HepG2 (cell line): Measurements from ENCODE around the gene SETD1B. TPM values are rescaled to one million over a fixed set of nuclear protein-coding genes. Genes with fewer than 3 reads are reported as not detected.

ENCODE experiments used
- ADNP ChIP-seq: sonication (generic); formaldehyde crosslinking; IDR thresholded peaks from 2 replicates; pipeline ENCODE4 v1.4.0; 2020; ENCODE audit warnings: missing genetic modification reagents
- BCL6 ChIP-seq: IDR thresholded peaks from 2 replicates; pipeline ENCODE4 v1.6.1; 2016; ENCODE audit warnings: missing genetic modification reagents, missing compliant biosample characterization
- CEBPB ChIP-seq: IDR thresholded peaks from 2 replicates; pipeline ENCODE4 v1.6.1; 2011; ENCODE audit warnings: low read depth, low read length, improper control_type of control experiment, borderline replicate concordance
- HCFC1 ChIP-seq: fragments of 150-350 bp; IDR thresholded peaks from 2 replicates; pipeline ENCODE4 v1.6.1; 2014; ENCODE audit warnings: low read depth, low read length
- HNF4G ChIP-seq, 2 experiments: sonication (generic) in 1 of 2; formaldehyde crosslinking in 1 of 2; IDR thresholded peaks; 2 replicates each; pipeline versions ENCODE4 v1.4.0 to v1.6.1; 2011 to 2020; ENCODE audit warnings: borderline replicate concordance in 2 of 2, low read depth in 2 of 2, mild to moderate bottlenecking in 2 of 2, low read length in 1 of 2, missing genetic modification reagents in 1 of 2, moderate library complexity in 1 of 2
- HOXA3 ChIP-seq: sonication (generic); formaldehyde crosslinking; IDR thresholded peaks from 2 replicates; pipeline ENCODE4 v1.5.0; 2020; ENCODE audit warnings: missing genetic modification reagents
- HOXA9 ChIP-seq: sonication (generic); formaldehyde crosslinking; IDR thresholded peaks from 2 replicates; pipeline ENCODE4 v1.8.1; 2022; ENCODE audit warnings: missing genetic modification reagents, mild to moderate bottlenecking, moderate library complexity, borderline replicate concordance
- JUNB ChIP-seq: sonication (generic); formaldehyde crosslinking; IDR thresholded peaks from 2 replicates; pipeline ENCODE4 v1.8.0; 2022; ENCODE audit warnings: missing genetic modification reagents, mild to moderate bottlenecking, borderline replicate concordance
- NONO ChIP-seq, 2 experiments: fragments of 450-650 bp in 1 of 2; sonication (generic) in 1 of 2; formaldehyde crosslinking in 1 of 2; IDR thresholded peaks in 1 of 2; conservative IDR thresholded peaks in 1 of 2; 2 replicates each; pipeline versions ENCODE4 v1.6.1 to v1.8.0; 2017 to 2022; ENCODE audit warnings: mild to moderate bottlenecking in 1 of 2, missing genetic modification reagents in 1 of 2, moderate library complexity in 1 of 2
- NR1H2 ChIP-seq: sonication (generic); formaldehyde crosslinking; IDR thresholded peaks from 2 replicates; pipeline ENCODE4 v1.8.1; 2022; ENCODE audit warnings: low read depth, missing genetic modification reagents, borderline replicate concordance
- RARG ChIP-seq: sonication (generic); formaldehyde crosslinking; IDR thresholded peaks from 2 replicates; pipeline ENCODE4 v1.4.0; 2020; ENCODE audit warnings: low read depth, mild to moderate bottlenecking, missing genetic modification reagents
- SIX1 ChIP-seq: sonication (generic); formaldehyde crosslinking; IDR thresholded peaks from 2 replicates; pipeline ENCODE4 v1.4.0; 2020; ENCODE audit warnings: missing genetic modification reagents, borderline replicate concordance
- TGIF2 ChIP-seq: IDR thresholded peaks from 2 replicates; pipeline ENCODE4 v1.6.1; 2016; ENCODE audit warnings: control low read depth, missing compliant biosample characterization
- ZBTB2 ChIP-seq: sonication (generic); formaldehyde crosslinking; IDR thresholded peaks from 2 replicates; pipeline ENCODE4 v1.8.0; 2022; ENCODE audit warnings: low read depth, missing genetic modification reagents
- ZFP1 ChIP-seq: IDR thresholded peaks from 2 replicates; pipeline ENCODE4 v1.6.1; 2016
- ZKSCAN5 ChIP-seq: sonication (generic); formaldehyde crosslinking; IDR thresholded peaks from 2 replicates; pipeline ENCODE4 v1.5.1; 2020; ENCODE audit warnings: mild to moderate bottlenecking, missing genetic modification reagents
- ZMAT3 ChIP-seq: sonication (generic); formaldehyde crosslinking; conservative IDR thresholded peaks from 2 replicates; pipeline ENCODE4 v1.7.0; 2021; ENCODE audit warnings: missing genetic modification reagents
- ZMYM3 ChIP-seq: sonication (generic); formaldehyde crosslinking; IDR thresholded peaks from 2 replicates; pipeline ENCODE4 v1.5.1; 2020; ENCODE audit warnings: mild to moderate bottlenecking, missing genetic modification reagents
- ZNF12 ChIP-seq: sonication (generic); formaldehyde crosslinking; IDR thresholded peaks from 2 replicates; pipeline ENCODE4 v1.5.0; 2020; ENCODE audit warnings: missing genetic modification reagents
- ZNF296 ChIP-seq: sonication (generic); formaldehyde crosslinking; conservative IDR thresholded peaks from 2 replicates; pipeline ENCODE4 v1.5.0; 2020; ENCODE audit warnings: mild to moderate bottlenecking, missing genetic modification reagents
- ZNF549 ChIP-seq: sonication (generic); formaldehyde crosslinking; IDR thresholded peaks from 2 replicates; pipeline ENCODE4 v1.5.0; 2020; ENCODE audit warnings: missing genetic modification reagents
- ZNF556 ChIP-seq: sonication (generic); formaldehyde crosslinking; IDR thresholded peaks from 2 replicates; pipeline ENCODE4 v1.4.0; 2020; ENCODE audit warnings: mild to moderate bottlenecking, missing genetic modification reagents, borderline replicate concordance
- ZNF724P ChIP-seq: sonication (generic); formaldehyde crosslinking; IDR thresholded peaks from 2 replicates; pipeline ENCODE4 v1.8.0; 2022; ENCODE audit warnings: missing genetic modification reagents, borderline replicate concordance
- ZNF768 ChIP-seq: sonication (generic); formaldehyde crosslinking; IDR thresholded peaks from 2 replicates; pipeline ENCODE4 v1.4.0; 2020; ENCODE audit warnings: missing genetic modification reagents
- ZSCAN9 ChIP-seq: IDR thresholded peaks from 2 replicates; pipeline ENCODE4 v1.6.1; 2016; ENCODE audit warnings: borderline replicate concordance
- polyA plus RNA-seq, 8 experiments: library from polyadenylated mRNA; depleted of rRNA in 3 of 8; stranded (reverse) in 7 of 8; unstranded in 1 of 8; fragments of >200 nt; fragmentation: Illumina TruSeq in 4 of 8; extraction: Trizol in 4 of 8; gene quantifications; 2 replicates each; pipeline versions ENCODE4 v1.2.1 to v1.2.3, GENCODE V29; 2011 to 2016; ENCODE audit warnings: low read depth in 4 of 8, missing spikeins in 1 of 8, mixed read lengths in 1 of 8; ENCODE audit not compliant: insufficient read depth in 1 of 8
- total RNA-seq, 5 experiments: library from RNA; depleted of rRNA; stranded (reverse); fragments of >200 nt; fragmentation: Illumina TruSeq; extraction: Trizol; gene quantifications; 2 replicates each; pipeline ENCODE4 v1.2.3, GENCODE V29; 2016; ENCODE audit warnings: low read depth in 1 of 5

SETD1B gene
- total and polyA plus RNA-seq, 2 of the 13 experiments (the other 11 are each of a cell fraction or from before 2014, with no cell fraction given): 1.1 to 1.4 TPM

DNA sequence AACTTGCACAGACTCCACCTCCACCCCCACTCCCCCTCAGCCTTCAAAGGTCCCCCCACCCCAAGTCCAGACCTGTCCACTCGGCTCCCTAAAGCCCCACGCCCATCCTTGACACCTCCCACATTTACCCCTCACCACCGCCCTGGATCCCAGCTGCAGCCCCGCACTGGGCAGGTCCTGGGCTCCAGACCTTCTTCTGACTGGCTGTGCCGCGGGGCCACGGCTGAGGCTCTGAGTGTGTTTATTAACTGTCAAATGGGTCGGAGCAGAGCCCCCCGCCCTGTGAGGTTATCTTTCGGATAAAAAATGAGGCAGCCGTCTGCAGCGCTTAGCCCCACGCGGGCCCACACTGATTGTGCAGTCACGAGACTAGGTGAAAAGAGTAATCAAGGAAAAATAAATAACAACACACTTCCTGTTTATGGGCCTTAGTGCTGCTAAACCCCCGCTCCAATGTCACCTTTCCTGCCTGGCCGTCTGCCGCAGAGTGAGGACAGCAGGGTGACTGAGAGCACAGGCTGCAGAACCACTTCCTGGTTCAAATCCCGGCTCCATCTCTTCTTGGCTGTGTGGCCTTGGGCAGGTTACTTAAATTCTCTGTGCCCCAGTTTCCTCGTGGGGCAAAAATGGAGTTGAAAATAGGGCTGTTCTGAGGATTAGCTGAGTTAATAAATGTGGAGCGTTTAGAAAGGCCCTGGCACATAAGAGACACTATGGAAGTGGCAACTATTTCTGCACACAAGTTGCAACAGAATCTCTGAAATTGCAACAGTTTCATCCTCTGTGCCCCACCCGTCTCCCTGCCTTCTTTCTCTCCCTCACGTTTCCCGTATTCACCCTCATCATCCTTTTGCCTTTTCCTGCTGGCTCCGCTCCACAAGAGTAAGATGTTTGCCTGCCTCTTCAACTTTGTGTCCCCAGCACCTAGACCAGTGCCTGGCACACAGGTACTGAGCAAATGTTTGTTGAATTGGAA, 9.4 kb downstream of the SETD1B start (continued):
- TF ChIP-seq ZMYM3 (peak; percentile 31; the same call in 1 of the 2 replicates), ZNF724P (CRISPR knock-in tag) (no peak), NONO (IDR thresholded peaks at IDR 0.05) (no peak), NONO (CRISPR knock-in tag; conservative IDR thresholded peaks at IDR 0.05) (no peak), JUNB (no peak), ZMAT3 (CRISPR knock-in tag) (no peak), ZSCAN9 (no peak), NR1H2 (CRISPR knock-in tag) (no peak), HOXA3 (no peak), SIX1 (CRISPR knock-in tag) (no peak), ZNF12 (CRISPR knock-in tag) (no peak), ZFP1 (no peak), ZBTB2 (CRISPR knock-in tag) (no peak), ZKSCAN5 (CRISPR knock-in tag) (no peak), CEBPB (peak; percentile 60; the same call in 1 of the 2 replicates), BCL6 (no peak), HCFC1 (no peak), HOXA9 (CRISPR knock-in tag) (no peak), ZNF549 (no peak), HNF4G (IDR thresholded peaks at IDR 0.05; ENCODE audit: borderline replicate concordance, low read depth, low read length) (no peak), HNF4G (CRISPR knock-in tag; IDR thresholded peaks at IDR 0.05; ENCODE audit: borderline replicate concordance, low read depth) (no peak), ZNF556 (no peak), ADNP (CRISPR knock-in tag) (no peak), TGIF2 (CRISPR knock-in tag) (no peak), RARG (CRISPR knock-in tag) (no peak), ZNF768 (peak; percentile 93), ZNF296 (CRISPR knock-in tag) (no peak)
